SK-N-SH (cell line): Measurements from ENCODE around the gene GRB2. TPM values are rescaled to one million over a fixed set of nuclear protein-coding genes. Genes with fewer than 3 reads are reported as not detected.

ENCODE experiments used
- CTCF ChIA-PET: fragments of 300-600, 350-600 bp; formaldehyde crosslinking; extraction: SDS; loops from one replicate; lab custom pipeline; 2021; lab: Yijun Ruan, JAX
- POLR2A ChIA-PET: fragments of 350-600 bp; sonication (Branson Sonifier 250); formaldehyde crosslinking; extraction: SDS; loops from one replicate; lab custom pipeline; 2020; ENCODE audit warnings: antibody characterized with exemption, inconsistent platforms; lab: Yijun Ruan, JAX
- DNase-seq: peaks from one replicate; pipeline ENCODE4 v3.0.0; 2012
- H2AFZ ChIP-seq: fragments of 200-600 bp; sonication (generic); 2 replicates; pipeline ENCODE4 v1.8.1; 2016; ENCODE audit warnings: antibody characterized with exemption, mild to moderate bottlenecking, low read depth
- H3F3A ChIP-seq: fragments of 200-600 bp; sonication (generic); replicated peaks from 2 replicates; pipeline ENCODE3; 2016; ENCODE audit warnings: antibody characterized with exemption, mild to moderate bottlenecking; ENCODE audit not compliant: insufficient read depth
- H3K27ac ChIP-seq, 2 experiments: fragments of 200-500 bp in 1 of 2; fragments of 200-600 bp in 1 of 2; sonication (Bioruptor generic) in 1 of 2; sonication (generic), shearing (Covaris generic) in 1 of 2; 2 replicates each; pipeline versions ENCODE4 v1.5.1 to v1.6.1; 2014 to 2016; ENCODE audit warnings: low read depth in 2 of 2, inconsistent platforms in 1 of 2, low read length in 1 of 2, mild to moderate bottlenecking in 1 of 2, mixed read lengths in 1 of 2
- H3K27me3 ChIP-seq: fragments of 200-600 bp; sonication (generic), shearing (Covaris generic); 2 replicates; pipeline ENCODE4 v1.6.1; 2016; ENCODE audit warnings: mixed run types; ENCODE audit not compliant: insufficient read depth
- H3K36me3 ChIP-seq, 2 experiments: fragments of 200-500 bp in 1 of 2; fragments of 200-600 bp in 1 of 2; sonication (Bioruptor generic) in 1 of 2; sonication (generic) in 1 of 2; replicated peaks in 1 of 2; 2 replicates each; pipeline versions ENCODE3 to v1.5.1; 2014 to 2016; ENCODE audit warnings: low read length in 1 of 2, mild to moderate bottlenecking in 1 of 2; ENCODE audit not compliant: insufficient read depth in 2 of 2, control insufficient read depth in 1 of 2
- H3K4me1 ChIP-seq, 2 experiments: fragments of 200-500 bp in 1 of 2; fragments of 200-600 bp in 1 of 2; sonication (Bioruptor generic) in 1 of 2; sonication (generic), shearing (Covaris generic) in 1 of 2; 2 replicates each; pipeline versions ENCODE4 v1.5.1 to v1.6.1; 2014 to 2016; ENCODE audit warnings: low read depth in 1 of 2, low read length in 1 of 2, mixed run types in 1 of 2; ENCODE audit not compliant: insufficient read depth in 2 of 2, control insufficient read depth in 1 of 2
- H3K4me2 ChIP-seq: fragments of 200-600 bp; sonication (generic), shearing (Covaris generic); 2 replicates; pipeline ENCODE4 v1.6.1; 2017; ENCODE audit warnings: mixed run types
- H3K4me3 ChIP-seq, 2 experiments: fragments of 200-500 bp in 1 of 2; fragments of 200-600 bp in 1 of 2; sonication (Bioruptor generic) in 1 of 2; sonication (generic), shearing (Covaris generic) in 1 of 2; 2 replicates each; pipeline versions ENCODE4 v1.5.1 to v1.8.1; 2014 to 2016; ENCODE audit warnings: low read depth in 2 of 2, inconsistent platforms in 1 of 2, low read length in 1 of 2, mild to moderate bottlenecking in 1 of 2, mixed read lengths in 1 of 2, moderate library complexity in 1 of 2
- H3K79me2 ChIP-seq: fragments of 200-600 bp; sonication (generic); 2 replicates; pipeline ENCODE4 v1.8.1; 2017; ENCODE audit warnings: mild to moderate bottlenecking; ENCODE audit not compliant: insufficient read depth
- H3K9ac ChIP-seq: fragments of 200-600 bp; sonication (generic); 2 replicates; pipeline ENCODE4 v1.6.1; 2017; ENCODE audit warnings: mixed run types
- H3K9me2 ChIP-seq: fragments of 200-600 bp; sonication (generic); 2 replicates; pipeline ENCODE4 v1.6.1; 2017; ENCODE audit warnings: mixed run types
- H3K9me3 ChIP-seq: fragments of 200-600 bp; sonication (generic); 2 replicates; pipeline ENCODE4 v1.6.1; 2017; ENCODE audit warnings: mixed run types, mild to moderate bottlenecking, moderate library complexity
- H4K20me1 ChIP-seq: fragments of 200-600 bp; sonication (generic); 2 replicates; pipeline ENCODE4 v1.6.1; 2017; ENCODE audit warnings: mild to moderate bottlenecking, mixed run types; ENCODE audit not compliant: insufficient read depth
- ELF1 ChIP-seq: IDR thresholded peaks from 2 replicates; pipeline ENCODE4 v1.4.0; 2012
- EZH2phosphoT487 ChIP-seq: fragments of 200-600 bp; sonication (generic); IDR thresholded peaks from 2 replicates; pipeline ENCODE4 v1.6.1; 2017; ENCODE audit warnings: low read depth, mixed run types, mild to moderate bottlenecking, antibody characterized with exemption, moderate library complexity, borderline replicate concordance
- FOSL2 ChIP-seq: IDR thresholded peaks from 2 replicates; pipeline ENCODE4 v1.4.0; 2012; ENCODE audit warnings: low read depth, mild to moderate bottlenecking, moderate library complexity, borderline replicate concordance
- FOXJ3 ChIP-seq: sonication (generic); formaldehyde crosslinking; IDR thresholded peaks from 2 replicates; pipeline ENCODE4 v1.5.1; 2020; ENCODE audit warnings: mild to moderate bottlenecking, missing genetic modification reagents
- GABPA ChIP-seq: IDR thresholded peaks from 2 replicates; pipeline ENCODE4 v1.4.0; 2012; ENCODE audit warnings: low read depth, mild to moderate bottlenecking
- MXI1 ChIP-seq: IDR thresholded peaks from 2 replicates; pipeline ENCODE4 v1.6.1; 2012; ENCODE audit warnings: mild to moderate bottlenecking, low read depth, low read length, improper control_type of control experiment
- NFIC ChIP-seq: IDR thresholded peaks from 2 replicates; pipeline ENCODE4 v1.4.0; 2012; ENCODE audit warnings: borderline replicate concordance
- NRF1 ChIP-seq: IDR thresholded peaks from 2 replicates; pipeline ENCODE4 v1.6.1; 2012; ENCODE audit warnings: low read depth, mild to moderate bottlenecking, low read length
- RAD21 ChIP-seq: IDR thresholded peaks from 2 replicates; pipeline ENCODE4 v1.6.1; 2012; ENCODE audit warnings: mild to moderate bottlenecking, low read length
- RFX5 ChIP-seq: IDR thresholded peaks from 2 replicates; pipeline ENCODE4 v1.6.1; 2012; ENCODE audit warnings: mild to moderate bottlenecking, improper control_type of control experiment, low read length
- SIN3A ChIP-seq: IDR thresholded peaks from 2 replicates; pipeline ENCODE4 v1.6.1; 2012; ENCODE audit warnings: low read depth, mild to moderate bottlenecking, low read length, moderate library complexity, borderline replicate concordance
- ZBTB33 ChIP-seq: IDR thresholded peaks from 2 replicates; pipeline ENCODE4 v1.4.0; 2012; ENCODE audit warnings: low read depth, borderline replicate concordance
- WGBS: methylation state at CpG from one replicate; pipeline ENCODE4 v1.1.6; 2017; ENCODE audit warnings: low lambda C conversion rate; 5-methylcytosine and 5-hydroxymethylcytosine counted together
- polyA plus RNA-seq, 3 experiments: library from polyadenylated mRNA; depleted of rRNA; stranded (reverse); fragments of >200 nt; gene quantifications; 2 replicates each; pipeline ENCODE4 v1.2.3, GENCODE V29; 2012
- TF ChIP-seq, protein P1 (sequence below): IDR thresholded peaks from 2 replicates; pipeline ENCODE4; 2012
- TF ChIP-seq, protein P2 (sequence below): fragments of 200-600 bp; sonication (generic); IDR thresholded peaks from 2 replicates; pipeline ENCODE4 v1.6.1; 2017; ENCODE audit warnings: antibody characterized with exemption, mild to moderate bottlenecking, moderate library complexity
- TF ChIP-seq, protein P3 (sequence below): IDR thresholded peaks from 2 replicates; pipeline ENCODE4 v1.4.0; 2012; ENCODE audit warnings: low read depth, borderline replicate concordance

The GRB2 gene
- polyA plus RNA-seq, 1 of the 3 experiments (the other 2 are of a cell fraction) = 89.6 TPM

DNA sequence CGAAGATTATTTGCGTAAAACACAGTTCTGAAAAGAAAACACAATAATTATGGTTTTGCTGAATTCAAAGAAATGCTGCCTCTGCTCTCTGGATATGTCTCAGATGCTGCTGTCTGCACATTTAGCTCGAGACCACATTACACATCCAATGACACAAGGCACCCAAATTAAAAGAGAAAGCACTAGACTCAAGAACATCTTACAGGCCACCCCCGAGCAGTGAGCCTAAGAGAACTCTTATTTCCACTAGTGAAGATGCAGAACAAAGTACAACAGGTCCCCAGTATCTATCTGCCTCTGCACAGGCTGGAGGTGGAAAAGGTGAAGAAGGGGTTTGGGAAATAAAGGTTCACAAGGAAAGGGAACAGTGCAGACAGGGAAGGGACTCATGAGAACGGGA, 33.5 kb downstream of the GRB2 start:
- H3K4me1 ChIP-seq = peaks cover 3 to 6% of the 10 kb centered on the region in 2 experiments; a peak in 2 of 4 replicates
- H3K4me2 ChIP-seq = no peak overlapping the region
- H3K27me3 ChIP-seq = no peaks in the 10 kb centered on the region
- H4K20me1 ChIP-seq = peaks cover 89% of the 10 kb centered on the region
- no peak overlapping the region for H2AFZ ChIP-seq
- no peak overlapping the region for H3K4me3 ChIP-seq
- H3K27ac ChIP-seq = no peak overlapping the region
- CTCF ChIA-PET = interaction anchor here (2.1 to 3.1 kb wide), 2 partner anchors 20 to 49 kb away, joined by 8 to 11 read pairs; no protein-coding TSS in a partner anchor
- WGBS = 96% methylated on average over 5 of the region's 5 CpGs
- no peaks in the 10 kb centered on the region for H3K9me2 ChIP-seq
- H3K9me3 ChIP-seq = no peaks in the 10 kb centered on the region
- H3F3A ChIP-seq = peaks cover 6% of the 10 kb centered on the region
- peaks cover 97% of the 10 kb centered on the region for H3K79me2 ChIP-seq
- no peak overlapping the region for H3K9ac ChIP-seq
- no peak for DNase-seq
- H3K36me3 ChIP-seq = peaks cover 0 to 15% of the 10 kb centered on the region in 2 experiments
- TF ChIP-seq ELF1 (no peak), MXI1 (no peak), FOXJ3 (no peak), RAD21 (no peak), RFX5 (no peak), GABPA (no peak), NRF1 (no peak)
- TF ChIP-seq, protein P1, sequence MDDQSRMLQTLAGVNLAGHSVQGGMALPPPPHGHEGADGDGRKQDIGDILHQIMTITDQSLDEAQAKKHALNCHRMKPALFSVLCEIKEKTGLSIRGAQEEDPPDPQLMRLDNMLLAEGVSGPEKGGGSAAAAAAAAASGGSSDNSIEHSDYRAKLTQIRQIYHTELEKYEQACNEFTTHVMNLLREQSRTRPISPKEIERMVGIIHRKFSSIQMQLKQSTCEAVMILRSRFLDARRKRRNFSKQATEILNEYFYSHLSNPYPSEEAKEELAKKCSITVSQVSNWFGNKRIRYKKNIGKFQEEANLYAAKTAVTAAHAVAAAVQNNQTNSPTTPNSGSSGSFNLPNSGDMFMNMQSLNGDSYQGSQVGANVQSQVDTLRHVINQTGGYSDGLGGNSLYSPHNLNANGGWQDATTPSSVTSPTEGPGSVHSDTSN = no peak
- TF ChIP-seq, protein P2, sequence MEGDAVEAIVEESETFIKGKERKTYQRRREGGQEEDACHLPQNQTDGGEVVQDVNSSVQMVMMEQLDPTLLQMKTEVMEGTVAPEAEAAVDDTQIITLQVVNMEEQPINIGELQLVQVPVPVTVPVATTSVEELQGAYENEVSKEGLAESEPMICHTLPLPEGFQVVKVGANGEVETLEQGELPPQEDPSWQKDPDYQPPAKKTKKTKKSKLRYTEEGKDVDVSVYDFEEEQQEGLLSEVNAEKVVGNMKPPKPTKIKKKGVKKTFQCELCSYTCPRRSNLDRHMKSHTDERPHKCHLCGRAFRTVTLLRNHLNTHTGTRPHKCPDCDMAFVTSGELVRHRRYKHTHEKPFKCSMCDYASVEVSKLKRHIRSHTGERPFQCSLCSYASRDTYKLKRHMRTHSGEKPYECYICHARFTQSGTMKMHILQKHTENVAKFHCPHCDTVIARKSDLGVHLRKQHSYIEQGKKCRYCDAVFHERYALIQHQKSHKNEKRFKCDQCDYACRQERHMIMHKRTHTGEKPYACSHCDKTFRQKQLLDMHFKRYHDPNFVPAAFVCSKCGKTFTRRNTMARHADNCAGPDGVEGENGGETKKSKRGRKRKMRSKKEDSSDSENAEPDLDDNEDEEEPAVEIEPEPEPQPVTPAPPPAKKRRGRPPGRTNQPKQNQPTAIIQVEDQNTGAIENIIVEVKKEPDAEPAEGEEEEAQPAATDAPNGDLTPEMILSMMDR = no peak
- TF ChIP-seq, protein P3, sequence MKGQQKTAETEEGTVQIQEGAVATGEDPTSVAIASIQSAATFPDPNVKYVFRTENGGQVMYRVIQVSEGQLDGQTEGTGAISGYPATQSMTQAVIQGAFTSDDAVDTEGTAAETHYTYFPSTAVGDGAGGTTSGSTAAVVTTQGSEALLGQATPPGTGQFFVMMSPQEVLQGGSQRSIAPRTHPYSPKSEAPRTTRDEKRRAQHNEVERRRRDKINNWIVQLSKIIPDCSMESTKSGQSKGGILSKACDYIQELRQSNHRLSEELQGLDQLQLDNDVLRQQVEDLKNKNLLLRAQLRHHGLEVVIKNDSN = no peak
- TF ChIP-seq, all 33 proteins: peak for 0
- POLR2A ChIA-PET = no interaction called here

GRCh38 chr17:75371339-75371738, 34.1 kb downstream of the GRB2 start:
- Histone ChIP-seq H3K36me3 (peaks cover 0 to 11% of the 10 kb centered on the region in 2 experiments), H3K79me2 (peaks cover 97% of the 10 kb centered on the region), H3K9me2 (no peaks in the 10 kb centered on the region), H3K27me3 (no peaks in the 10 kb centered on the region), H3K9me3 (no peaks in the 10 kb centered on the region), H3K9ac (no peak overlapping the region), H3K4me1 (peaks cover 3 to 6% of the 10 kb centered on the region in 2 experiments; a peak in 2 of 4 replicates), H4K20me1 (peaks cover 92% of the 10 kb centered on the region), H2AFZ (no peak overlapping the region), H3K4me3 (no peak overlapping the region), H3K27ac (no peak overlapping the region), H3K4me2 (no peak overlapping the region), H3F3A (peaks cover 6% of the 10 kb centered on the region)
- no peak for DNase-seq
- 95% methylated on average over 6 of the region's 6 CpGs for WGBS
- ChIA-PET CTCF (interaction anchor here (0.6 kb wide), 2 partner anchors 206 to 249 kb away, joined by 3 read pairs; no protein-coding TSS in a partner anchor), POLR2A (interaction anchor here (0.6 kb wide), 1 partner anchor 54 kb away, joined by 4 read pairs; no protein-coding TSS in a partner anchor)
- TF ChIP-seq EZH2phosphoT487 = no peak
- TF ChIP-seq, protein P2 = no peak
- no peak for TF ChIP-seq NRF1
- no peak for TF ChIP-seq SIN3A
- TF ChIP-seq, protein P3 = no peak
- no peak for TF ChIP-seq NFIC
- no peak for TF ChIP-seq MXI1
- no peak for TF ChIP-seq ZBTB33
- TF ChIP-seq, protein P1 = no peak
- TF ChIP-seq GABPA = no peak
- TF ChIP-seq ELF1 = no peak
- no peak for TF ChIP-seq FOSL2
